RWPE1 (cell line): Measurements from ENCODE around the gene RNF2.
"Not testable (repeated sequence)": the region's sequence is repeated elsewhere in the genome, so short reads cannot be mapped to it uniquely, and the experiment has no call there.

Source experiments
- CTCF ChIA-PET: fragments of 350-600 bp; sonication (Branson Sonifier 250); formaldehyde crosslinking; extraction: SDS; loops from one replicate; lab custom pipeline; 2021; lab: Yijun Ruan, JAX
- POLR2A ChIA-PET: fragments of 400-600 bp; formaldehyde crosslinking; extraction: SDS; loops from one replicate; lab custom pipeline; 2020; ENCODE audit warnings: antibody characterized with exemption; ENCODE audit not compliant: low non-redundant PET; lab: Yijun Ruan, JAX
- DNase-seq: peaks from one replicate; pipeline ENCODE4 v3.0.0; 2012; ENCODE audit warnings: low spot score
- H3K27ac ChIP-seq: fragments of 450-650 bp; 2 replicates; pipeline ENCODE4 v1.5.1; 2017
- TF ChIP-seq, protein P1 (sequence below): fragments of 450-650 bp; conservative IDR thresholded peaks from 2 replicates; pipeline ENCODE4 v1.5.1; 2017; ENCODE audit warnings: low read depth, mild to moderate bottlenecking

The RNF2 gene

DNA sequence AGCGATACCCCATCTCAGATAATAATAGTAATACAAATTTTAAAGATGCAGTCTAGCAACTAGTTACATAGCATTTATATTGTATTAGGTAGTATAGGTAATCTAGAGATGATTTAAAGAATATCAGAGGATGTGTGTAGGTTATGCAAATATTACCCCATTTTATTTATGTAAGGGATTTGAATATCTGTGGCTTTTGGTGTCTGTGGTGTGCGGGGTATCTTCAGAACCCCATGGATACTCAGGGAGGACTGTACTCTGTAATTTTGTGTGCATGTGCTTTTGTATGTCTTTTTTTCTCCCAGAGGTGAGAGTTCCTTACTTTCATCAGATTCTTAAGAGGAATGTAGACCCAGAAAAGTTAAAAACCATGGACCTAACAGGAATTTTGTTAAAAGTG, 12.8 kb downstream of the RNF2 start:
- ChIA-PET CTCF (interaction anchor here (0.5 kb wide), 1 partner anchor 1126 kb away, joined by 3 read pairs; no protein-coding TSS in a partner anchor), POLR2A (no interaction called here)
- DNase-seq: no peak
- TF ChIP-seq, protein P1, sequence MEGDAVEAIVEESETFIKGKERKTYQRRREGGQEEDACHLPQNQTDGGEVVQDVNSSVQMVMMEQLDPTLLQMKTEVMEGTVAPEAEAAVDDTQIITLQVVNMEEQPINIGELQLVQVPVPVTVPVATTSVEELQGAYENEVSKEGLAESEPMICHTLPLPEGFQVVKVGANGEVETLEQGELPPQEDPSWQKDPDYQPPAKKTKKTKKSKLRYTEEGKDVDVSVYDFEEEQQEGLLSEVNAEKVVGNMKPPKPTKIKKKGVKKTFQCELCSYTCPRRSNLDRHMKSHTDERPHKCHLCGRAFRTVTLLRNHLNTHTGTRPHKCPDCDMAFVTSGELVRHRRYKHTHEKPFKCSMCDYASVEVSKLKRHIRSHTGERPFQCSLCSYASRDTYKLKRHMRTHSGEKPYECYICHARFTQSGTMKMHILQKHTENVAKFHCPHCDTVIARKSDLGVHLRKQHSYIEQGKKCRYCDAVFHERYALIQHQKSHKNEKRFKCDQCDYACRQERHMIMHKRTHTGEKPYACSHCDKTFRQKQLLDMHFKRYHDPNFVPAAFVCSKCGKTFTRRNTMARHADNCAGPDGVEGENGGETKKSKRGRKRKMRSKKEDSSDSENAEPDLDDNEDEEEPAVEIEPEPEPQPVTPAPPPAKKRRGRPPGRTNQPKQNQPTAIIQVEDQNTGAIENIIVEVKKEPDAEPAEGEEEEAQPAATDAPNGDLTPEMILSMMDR: no peak
- no peak overlapping the region for H3K27ac ChIP-seq

DNA sequence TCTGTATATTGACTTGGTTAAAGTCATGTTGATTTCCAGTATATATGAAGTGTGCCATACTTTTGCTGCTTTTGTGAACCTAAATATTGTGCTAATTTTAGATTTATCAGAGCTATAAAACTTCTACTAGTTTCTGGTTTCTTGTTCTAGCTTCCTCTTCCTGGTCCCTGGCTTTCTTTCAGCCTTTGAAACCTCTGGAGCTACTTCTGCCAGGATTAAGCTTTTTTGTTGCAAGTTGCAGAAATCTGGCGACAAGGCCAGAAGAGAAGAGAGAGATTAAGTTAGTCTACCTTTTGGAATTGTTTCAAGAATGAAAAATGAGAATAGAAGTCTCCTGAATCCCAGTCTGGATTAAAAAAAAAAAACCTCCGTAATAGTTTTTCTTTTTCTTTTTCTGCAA, 13.5 kb downstream of the RNF2 start:
- TF ChIP-seq, protein P1: no peak
- DNase-seq: no peak
- ChIA-PET POLR2A (no interaction called here), CTCF (no interaction called here)
- no peak overlapping the region for H3K27ac ChIP-seq

DNA sequence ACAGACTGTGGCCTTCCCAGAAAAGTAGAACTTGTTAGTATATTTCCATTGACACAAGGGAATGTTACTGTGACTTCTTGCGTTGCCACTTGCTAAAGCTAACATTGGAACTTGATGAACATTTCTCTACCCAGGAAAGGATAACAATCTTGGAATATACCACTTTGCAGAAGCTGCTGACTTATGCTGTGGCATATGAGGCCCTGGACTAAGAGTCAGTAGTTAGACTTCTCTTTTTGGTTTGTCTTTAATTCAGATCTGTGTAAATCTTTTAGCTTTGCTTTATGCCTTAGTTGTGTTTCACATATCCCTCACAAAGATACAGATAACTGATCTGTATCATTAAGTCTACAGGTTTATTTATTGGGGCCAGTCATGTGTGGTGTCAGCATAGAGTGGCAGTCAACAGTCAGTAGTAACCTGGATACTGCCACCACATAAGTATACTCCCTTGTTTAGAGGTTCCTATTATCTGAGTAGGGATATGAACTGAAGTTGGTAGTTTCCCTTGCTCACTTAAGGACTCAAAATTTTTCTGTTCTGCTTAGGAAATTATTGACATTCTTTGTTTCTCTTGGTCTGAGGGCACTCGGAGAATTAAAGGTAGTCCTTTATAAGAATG, 14.7 kb downstream of the RNF2 start:
- CTCF ChIA-PET: no interaction called here
- H3K27ac ChIP-seq: no peak overlapping the region
- POLR2A ChIA-PET: no interaction called here
- TF ChIP-seq, protein P1: no peak
- DNase-seq: no peak

DNA sequence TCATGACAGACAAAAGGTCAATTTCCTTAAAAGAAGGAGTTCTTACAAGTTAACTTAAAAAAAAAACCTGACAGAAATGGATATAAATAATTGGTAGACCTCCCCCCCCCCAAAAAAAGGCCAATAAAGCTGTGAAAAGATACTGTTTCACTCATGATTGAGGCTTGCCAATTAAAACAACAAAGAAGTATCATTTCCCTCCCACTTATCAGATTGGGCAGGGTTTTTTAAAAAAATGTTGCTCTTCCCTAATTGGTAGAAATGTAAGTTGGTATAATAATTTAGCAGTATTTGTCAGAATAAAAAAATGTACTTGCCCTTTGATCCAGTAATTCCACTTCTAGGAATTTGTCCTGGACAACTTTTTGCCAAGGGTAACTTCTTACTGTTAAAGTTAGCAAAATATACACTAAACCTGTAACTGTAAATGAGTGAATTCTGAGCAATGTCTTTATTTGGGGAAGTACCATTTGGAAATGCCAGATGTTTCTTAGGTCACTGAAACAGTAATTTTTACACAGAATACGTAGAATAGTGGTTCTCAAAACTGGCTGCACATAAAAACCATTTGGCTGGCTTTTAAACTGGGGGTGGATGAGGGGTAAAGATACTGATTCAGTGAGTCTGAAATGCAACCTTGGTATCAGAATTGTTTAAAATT, 17.5 kb downstream of the RNF2 start:
- POLR2A ChIA-PET: no interaction called here
- TF ChIP-seq, protein P1: no peak
- CTCF ChIA-PET: no interaction called here
- no peak overlapping the region for H3K27ac ChIP-seq
- DNase-seq: no peak

DNA sequence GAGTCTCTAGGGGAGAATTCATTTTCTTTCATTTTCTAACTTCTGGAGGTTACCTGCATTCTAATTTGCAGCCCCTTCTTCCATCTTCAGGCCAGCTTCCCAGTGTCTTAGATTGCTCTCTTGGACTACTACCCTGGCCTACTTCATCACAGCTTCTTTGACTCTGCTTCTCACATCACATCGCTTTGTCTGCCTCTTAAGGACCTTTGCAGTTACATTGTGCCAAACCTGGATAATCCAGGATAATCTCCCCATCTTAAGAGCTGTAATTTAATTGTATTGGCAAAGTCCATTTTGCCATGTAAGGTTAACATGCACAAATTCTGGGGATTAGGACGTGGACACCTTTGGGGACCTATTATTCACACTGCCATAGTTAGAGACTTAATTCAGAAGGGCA, 18.4 kb downstream of the RNF2 start:
- no peak for DNase-seq
- TF ChIP-seq, protein P1: no peak
- POLR2A ChIA-PET: no interaction called here
- CTCF ChIA-PET: interaction anchor here (1.0 kb wide), 1 partner anchor 46 kb away, joined by 4 read pairs; no protein-coding TSS in a partner anchor
- no peak overlapping the region for H3K27ac ChIP-seq

DNA sequence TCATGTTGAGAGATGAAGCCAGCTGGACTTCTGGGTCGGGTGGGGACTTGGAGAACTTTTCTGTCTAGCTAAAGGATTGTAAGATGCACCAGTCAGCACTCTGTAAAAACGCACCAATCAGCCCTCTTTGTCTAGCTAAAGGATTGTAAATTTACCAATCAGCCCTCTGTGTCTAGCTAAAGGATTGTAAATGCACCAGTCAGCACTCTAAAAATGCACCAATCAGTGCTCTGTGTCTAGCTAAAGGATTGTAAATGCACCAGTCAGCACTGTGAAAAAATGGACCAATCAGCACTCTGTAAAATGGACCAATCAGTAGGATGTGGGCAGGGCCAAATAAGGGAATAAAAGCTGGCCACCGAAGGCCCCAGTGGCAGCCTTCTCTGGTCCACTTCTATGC, 19.6 kb downstream of the RNF2 start:
- CTCF ChIA-PET: interaction anchor here (0.6 to 1.0 kb wide), 2 partner anchors 48 to 354 kb away, joined by 3 to 4 read pairs; no protein-coding TSS in a partner anchor
- POLR2A ChIA-PET, DNase-seq, H3K27ac ChIP-seq: not testable (repeated sequence)

DNA sequence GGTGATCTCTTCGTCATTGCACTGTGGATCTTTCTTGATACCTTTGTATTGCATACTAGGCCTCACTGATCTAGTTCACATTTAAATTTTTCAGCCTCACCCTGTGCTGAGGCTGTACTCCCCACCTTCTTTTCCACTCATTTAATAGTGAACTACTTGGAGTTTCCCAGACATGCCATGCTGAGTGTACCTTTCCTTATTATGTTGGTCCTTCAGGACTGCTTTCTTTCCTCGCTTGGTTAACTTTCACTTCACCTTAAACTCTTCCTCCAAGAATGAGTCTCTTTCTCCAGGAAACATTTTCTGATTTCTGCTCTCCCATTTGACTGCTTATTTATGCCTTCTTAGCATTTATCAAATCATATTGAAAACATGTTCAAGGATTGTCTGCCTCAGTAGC, 20.8 kb downstream of the RNF2 start:
- ChIA-PET POLR2A (no interaction called here), CTCF (interaction anchor here (0.6 kb wide), 2 partner anchors 104 to 1513 kb away, joined by 3 read pairs; no protein-coding TSS in a partner anchor)
- H3K27ac ChIP-seq: no peak overlapping the region
- no peak for DNase-seq
- TF ChIP-seq, protein P1: no peak
